ENCODE measurements around the gene DNAAF5.

DNA sequence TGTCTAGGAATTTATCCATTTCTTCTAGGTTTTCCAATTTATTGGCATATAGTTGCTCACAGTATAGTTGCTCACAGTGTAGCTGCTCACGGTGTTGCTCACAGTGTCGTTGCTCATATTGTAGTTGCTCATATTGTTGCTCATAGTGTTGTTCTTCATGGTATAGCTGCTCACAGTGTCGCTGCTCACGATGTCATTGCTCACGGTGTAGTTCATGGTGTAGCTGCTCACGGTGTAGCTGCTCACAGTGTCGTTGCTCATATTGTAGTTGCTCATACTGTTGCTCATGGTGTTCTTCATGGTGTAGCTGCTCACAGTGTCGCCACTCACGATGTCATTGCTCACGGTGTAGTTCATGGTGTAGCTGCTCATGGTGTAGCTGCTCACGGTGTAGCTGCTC, 8.3 kb downstream of the DNAAF5 start:
- TF ChIP-seq CTCF (IDR thresholded peaks at IDR 0.05; ENCODE audit: poor library complexity) (no peak), EZH2 (IDR thresholded peaks at IDR 0.05; ENCODE audit: borderline replicate concordance) (no peak)
